22Rv1 (cell line): Measurements from ENCODE around the gene RGS6.
"Not testable (repeated sequence)": the region's sequence is repeated elsewhere in the genome, so short reads cannot be mapped to it uniquely, and the experiment has no call there.

Experiments
- CTCF ChIP-seq: fragments of 450-650 bp; IDR thresholded peaks from 2 replicates; pipeline ENCODE4 v1.5.1; 2017; ENCODE audit warnings: mild to moderate bottlenecking
- ZFX ChIP-seq: fragments of 450-650 bp; IDR thresholded peaks from 2 replicates; pipeline ENCODE4 v1.6.1; 2017; ENCODE audit warnings: antibody characterized with exemption, borderline replicate concordance

GRCh38 chr14:71941616-71942015 lies 9.4 kb downstream of the RGS6 start:
- TF ChIP-seq CTCF, ZFX: not testable (repeated sequence)
